ENCODE measurements around the gene SMIM44.

The SMIM44 gene

GRCh38 chr19:3500429-3501101, 17.3 kb upstream of the SMIM44 start, which contains the start of gene DOHH:
TSS of gene DOHH (minus strand) at chr19:3500674. CDS start at chr19:3496814, 3,860 bp downstream.
- peak; percentile 92 to 93 for DNase-seq (ENCODE audit: low read depth in 2 of 2)

- DNase-seq (ENCODE audit: low read depth in 2 of 2), result no peak
Measured at GRCh38 chr19:3499738-3500428, 16.6 kb upstream of the SMIM44 start.

GRCh38 chr19:3497757-3498520, 14.7 kb upstream of the SMIM44 start:
- DNase-seq (ENCODE audit: low read depth in 2 of 2), result no peak

GRCh38 chr19:3496392-3497273, 13.4 kb upstream of the SMIM44 start:
- no peak for DNase-seq (ENCODE audit: low read depth in 2 of 2)

- no peak for DNase-seq (ENCODE audit: low read depth in 2 of 2)
Measured at GRCh38 chr19:3494559-3494958, 11.3 kb upstream of the SMIM44 start.

GRCh38 chr19:3494051-3494450, 10.8 kb upstream of the SMIM44 start:
- no peak for DNase-seq (ENCODE audit: low read depth in 2 of 2)

GRCh38 chr19:3493651-3494050, 10.4 kb upstream of the SMIM44 start:
- no peak for DNase-seq (ENCODE audit: low read depth in 2 of 2)

- no peak for DNase-seq (ENCODE audit: low read depth in 2 of 2)
Measured at GRCh38 chr19:3492919-3493318, 9.7 kb upstream of the SMIM44 start.

- DNase-seq (ENCODE audit: low read depth in 2 of 2), result no peak
Measured at GRCh38 chr19:3492131-3492839, 9.0 kb upstream of the SMIM44 start.

GRCh38 chr19:3491396-3492119, 8.3 kb upstream of the SMIM44 start:
- DNase-seq (ENCODE audit: low read depth in 2 of 2), result no peak

GRCh38 chr19:3482507-3483225, 575 bp downstream of the SMIM44 start:
- DNase-seq (ENCODE audit: low read depth in 2 of 2), result no peak

- no peak for DNase-seq (ENCODE audit: low read depth in 2 of 2)
Measured at GRCh38 chr19:3481241-3482090, 1.8 kb downstream of the SMIM44 start.

- DNase-seq (ENCODE audit: low read depth in 2 of 2), result no peak
Measured at GRCh38 chr19:3480383-3481091, 2.7 kb downstream of the SMIM44 start, which contains the start of gene SMIM24. TSS of gene SMIM24 (minus strand) at chr19:3480525. CDS start at chr19:3480463, 62 bp downstream.

GRCh38 chr19:3479834-3480215, 3.4 kb downstream of the SMIM44 start:
- no peak for DNase-seq (ENCODE audit: low read depth in 2 of 2)

- DNase-seq (ENCODE audit: low read depth in 2 of 2), result no peak
Measured at GRCh38 chr19:3479177-3479833, 3.9 kb downstream of the SMIM44 start.

- DNase-seq (ENCODE audit: low read depth in 2 of 2), result no peak
Measured at GRCh38 chr19:3478409-3479176, 4.6 kb downstream of the SMIM44 start.

- DNase-seq (ENCODE audit: low read depth in 2 of 2), result no peak
Measured at GRCh38 chr19:3477951-3478350, 5.3 kb downstream of the SMIM44 start.

All from fibroblast of skin of left quadriceps (primary cell).